ENCODE results near the gene INVS. TPM values are rescaled to one million over a fixed set of nuclear protein-coding genes. Genes with fewer than 3 reads are reported as not detected.

The INVS gene
- total and polyA plus RNA-seq, 2 experiments from 2014 or later: 9.4 to 15.3 TPM

GRCh38 chr9:100298378-100298777, 199.3 kb downstream of the INVS start:
- no peaks in the 10 kb centered on the region for H3K9me3 ChIP-seq (ENCODE audit: low read depth)
- no peak overlapping the region for H3K27ac ChIP-seq
- DNase-seq (ENCODE audit: low read depth in 1 of 2, low spot score in 1 of 2): no peak
- H3K4me1 ChIP-seq (ENCODE audit: low read depth): no peaks in the 10 kb centered on the region
- peaks cover 39% of the 10 kb centered on the region for H3K36me3 ChIP-seq
- H3K4me3 ChIP-seq: no peak overlapping the region
- no peak for TF ChIP-seq CTCF (IDR thresholded peaks at IDR 0.05; ENCODE audit: low read depth, low read length)
- H3K27me3 ChIP-seq: no peaks in the 10 kb centered on the region

GRCh38 chr9:100303747-100304146, 204.7 kb downstream of the INVS start:
- TF ChIP-seq CTCF (IDR thresholded peaks at IDR 0.05; ENCODE audit: low read depth, low read length): no peak
- Histone ChIP-seq H3K4me1 (ENCODE audit: low read depth) (no peaks in the 10 kb centered on the region), H3K27me3 (no peaks in the 10 kb centered on the region), H3K36me3 (peaks cover 35% of the 10 kb centered on the region), H3K9me3 (ENCODE audit: low read depth) (no peaks in the 10 kb centered on the region), H3K4me3 (no peak overlapping the region), H3K27ac (no peak overlapping the region)
- no peak for DNase-seq (ENCODE audit: low read depth in 1 of 2, low spot score in 1 of 2)

- H3K4me1 ChIP-seq (ENCODE audit: low read depth): no peaks in the 10 kb centered on the region
- H3K4me3 ChIP-seq: no peak overlapping the region
- H3K36me3 ChIP-seq: peaks cover 23% of the 10 kb centered on the region
- H3K9me3 ChIP-seq (ENCODE audit: low read depth): no peaks in the 10 kb centered on the region
- TF ChIP-seq CTCF (IDR thresholded peaks at IDR 0.05; ENCODE audit: low read depth, low read length): no peak
- no peak for DNase-seq (ENCODE audit: low read depth in 1 of 2, low spot score in 1 of 2)
- no peak overlapping the region for H3K27ac ChIP-seq
- no peaks in the 10 kb centered on the region for H3K27me3 ChIP-seq
Observed at GRCh38 chr9:100306283-100306682, 207.2 kb downstream of the INVS start.

GRCh38 chr9:100307080-100307479, 208.0 kb downstream of the INVS start:
- peaks cover 15% of the 10 kb centered on the region for H3K36me3 ChIP-seq

GRCh38 chr9:100308965-100309564, 210.0 kb downstream of the INVS start:
- no peak overlapping the region for H3K27ac ChIP-seq
- DNase-seq (ENCODE audit: low read depth in 1 of 2, low spot score in 1 of 2): no peak
- TF ChIP-seq CTCF (IDR thresholded peaks at IDR 0.05; ENCODE audit: low read depth, low read length): no peak
- no peaks in the 10 kb centered on the region for H3K27me3 ChIP-seq
- no peaks in the 10 kb centered on the region for H3K4me1 ChIP-seq (ENCODE audit: low read depth)
- no peaks in the 10 kb centered on the region for H3K9me3 ChIP-seq (ENCODE audit: low read depth)
- H3K36me3 ChIP-seq: peaks cover 15% of the 10 kb centered on the region
- H3K4me3 ChIP-seq: no peak overlapping the region

More at GRCh38 chr9:100307080-100307479, 208.0 kb downstream of the INVS start:
- Histone ChIP-seq H3K9me3 (ENCODE audit: low read depth) (no peaks in the 10 kb centered on the region), H3K4me3 (no peak overlapping the region), H3K27ac (no peak overlapping the region), H3K4me1 (ENCODE audit: low read depth) (no peaks in the 10 kb centered on the region), H3K27me3 (no peaks in the 10 kb centered on the region)
- no peak for TF ChIP-seq CTCF (IDR thresholded peaks at IDR 0.05; ENCODE audit: low read depth, low read length)
- DNase-seq (ENCODE audit: low read depth in 1 of 2, low spot score in 1 of 2): no peak

All from cardiac muscle cell (in vitro differentiated cells and primary cell).